ES-I3 (cell line): Measurements from ENCODE around the gene CD300LD.

Experiments used
- H3K36me3 ChIP-seq: 2 replicates; pipeline ENCODE4 v1.6.1; 2013; ENCODE audit warnings: mild to moderate bottlenecking, low read length, control low read depth, moderate library complexity; ENCODE audit not compliant: insufficient read depth
- H3K4me1 ChIP-seq: 2 replicates; pipeline ENCODE4 v1.6.1; 2013; ENCODE audit warnings: mild to moderate bottlenecking, control low read depth, low read length; ENCODE audit not compliant: insufficient read depth
- H3K9ac ChIP-seq: 2 replicates; pipeline ENCODE4 v1.6.1; 2013; ENCODE audit warnings: low read depth, mild to moderate bottlenecking, low read length, moderate library complexity
- H3K9me3 ChIP-seq: 2 replicates; pipeline ENCODE4 v1.6.1; 2013; ENCODE audit warnings: mild to moderate bottlenecking, low read length, moderate library complexity; ENCODE audit not compliant: control insufficient read depth, insufficient read depth

CD300LD gene

DNA sequence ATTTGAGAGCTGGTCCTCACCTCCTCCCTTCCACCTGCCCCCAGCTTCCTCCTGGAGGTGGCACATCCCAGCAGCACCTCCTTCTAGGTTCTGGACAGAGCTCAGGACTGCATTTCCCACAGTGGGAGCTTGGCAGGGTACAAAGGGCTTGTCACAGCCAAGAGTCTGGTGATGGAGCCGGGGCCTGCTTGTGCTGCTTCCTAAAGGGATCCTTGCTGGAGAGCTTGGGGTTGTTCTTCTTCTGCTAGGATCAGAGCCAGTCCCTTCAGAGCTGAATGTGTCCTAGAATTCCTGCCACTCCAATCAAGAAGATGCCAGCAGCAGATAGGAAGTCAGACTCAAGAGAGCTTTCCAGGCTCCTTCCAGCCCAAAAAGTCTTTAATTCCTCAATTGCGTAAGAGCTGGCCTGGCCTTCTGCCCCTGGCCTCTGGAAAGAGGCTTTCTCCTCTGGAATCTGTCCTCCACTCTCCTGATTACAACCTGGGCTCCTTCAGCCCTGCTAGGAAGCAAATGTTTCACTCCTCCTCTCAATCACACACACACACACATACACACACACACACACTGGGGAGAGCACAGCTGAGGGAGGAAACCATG, 27.1 kb upstream of the CD300LD start:
- H3K9ac ChIP-seq, result no peak overlapping the region
- H3K4me1 ChIP-seq, result no peaks in the 10 kb centered on the region
- H3K36me3 ChIP-seq, result no peaks in the 10 kb centered on the region
- no peaks in the 10 kb centered on the region for H3K9me3 ChIP-seq

DNA sequence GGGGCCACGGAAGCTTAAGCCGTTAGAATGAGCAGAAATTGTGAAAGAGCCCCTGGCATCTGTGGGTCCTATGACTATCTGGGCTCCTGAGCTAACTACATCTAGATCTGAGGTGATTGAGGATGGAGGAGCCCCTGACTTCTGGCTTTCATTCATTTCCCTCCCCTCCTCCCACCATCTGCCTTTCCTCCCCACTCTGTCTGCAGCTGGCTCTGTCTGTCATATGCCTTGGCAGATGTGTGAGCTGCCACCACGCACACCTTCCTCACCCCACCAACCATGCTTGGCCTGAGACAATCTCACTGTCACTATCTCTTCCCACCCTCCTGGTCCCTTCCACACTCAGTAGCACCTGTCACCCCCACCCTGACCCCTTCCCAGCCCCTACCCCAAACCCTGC, 26.4 kb upstream of the CD300LD start:
- Histone ChIP-seq H3K9me3 (no peaks in the 10 kb centered on the region), H3K36me3 (no peaks in the 10 kb centered on the region), H3K9ac (no peak overlapping the region), H3K4me1 (no peaks in the 10 kb centered on the region)

DNA sequence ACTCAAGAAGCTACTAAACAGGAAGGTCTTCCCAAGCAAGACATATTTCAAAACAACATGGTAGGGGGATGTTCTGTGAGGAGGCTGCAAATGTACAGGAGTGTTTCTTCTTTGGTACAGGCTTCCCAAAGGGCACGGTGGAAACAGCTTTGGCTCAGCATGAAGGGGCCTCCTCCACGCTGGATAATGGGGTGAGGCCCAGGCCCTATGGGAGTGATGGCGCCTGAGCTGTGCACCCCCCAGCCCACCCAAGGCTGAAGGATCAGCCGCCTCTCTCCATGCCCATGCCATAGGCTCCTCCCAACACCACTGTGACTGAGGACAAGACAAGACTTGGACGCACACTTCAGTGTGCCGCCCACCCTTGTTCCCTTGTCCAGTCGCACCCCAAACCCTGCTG, 24.6 kb upstream of the CD300LD start:
- H3K9ac ChIP-seq, result no peak overlapping the region
- H3K9me3 ChIP-seq, result no peaks in the 10 kb centered on the region
- no peaks in the 10 kb centered on the region for H3K4me1 ChIP-seq
- H3K36me3 ChIP-seq, result no peaks in the 10 kb centered on the region

DNA sequence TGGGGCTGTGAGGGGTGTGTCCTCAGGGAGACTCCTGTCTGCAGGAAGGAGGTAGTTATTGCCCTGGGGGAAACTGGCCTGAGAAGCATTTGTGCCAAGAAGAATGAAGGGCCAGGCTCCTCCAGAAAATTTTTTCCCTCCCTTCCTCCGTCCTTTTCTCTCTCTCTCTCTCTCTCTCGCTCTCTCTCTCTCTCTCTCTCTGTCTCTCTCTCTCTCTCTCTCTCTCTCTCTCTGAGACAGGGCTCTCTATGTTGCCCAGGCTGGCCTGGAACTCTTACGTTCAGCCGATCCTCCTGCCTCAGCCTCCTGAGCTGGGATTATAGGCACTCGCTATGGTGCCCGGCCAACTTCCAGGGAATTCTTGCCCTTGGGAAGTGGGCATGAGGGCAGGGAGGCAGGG, 20.0 kb upstream of the CD300LD start:
- Histone ChIP-seq H3K4me1 (no peaks in the 10 kb centered on the region), H3K36me3 (no peaks in the 10 kb centered on the region), H3K9ac (no peak overlapping the region), H3K9me3 (no peaks in the 10 kb centered on the region)

DNA sequence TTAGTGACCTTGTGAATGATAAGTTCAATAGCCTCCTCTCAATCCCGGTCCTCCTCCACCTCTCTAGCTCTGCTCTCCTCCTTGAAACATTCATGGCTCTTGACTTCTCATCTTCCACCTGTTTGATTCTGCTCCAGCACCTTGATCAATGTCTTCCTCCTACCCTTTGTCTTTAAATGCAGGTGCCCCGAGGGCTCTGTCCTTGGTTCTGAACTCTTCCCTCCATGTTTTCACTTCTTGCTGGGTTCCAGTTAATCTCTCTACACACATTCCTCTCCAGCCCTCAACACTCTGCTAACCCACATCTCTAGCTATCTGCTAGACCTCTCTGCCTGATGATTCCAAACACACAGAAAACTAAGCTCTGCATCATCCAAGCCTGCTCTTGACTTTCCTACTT, 18.0 kb upstream of the CD300LD start:
- Histone ChIP-seq H3K36me3 (no peaks in the 10 kb centered on the region), H3K9me3 (no peaks in the 10 kb centered on the region), H3K9ac (no peak overlapping the region), H3K4me1 (no peaks in the 10 kb centered on the region)

DNA sequence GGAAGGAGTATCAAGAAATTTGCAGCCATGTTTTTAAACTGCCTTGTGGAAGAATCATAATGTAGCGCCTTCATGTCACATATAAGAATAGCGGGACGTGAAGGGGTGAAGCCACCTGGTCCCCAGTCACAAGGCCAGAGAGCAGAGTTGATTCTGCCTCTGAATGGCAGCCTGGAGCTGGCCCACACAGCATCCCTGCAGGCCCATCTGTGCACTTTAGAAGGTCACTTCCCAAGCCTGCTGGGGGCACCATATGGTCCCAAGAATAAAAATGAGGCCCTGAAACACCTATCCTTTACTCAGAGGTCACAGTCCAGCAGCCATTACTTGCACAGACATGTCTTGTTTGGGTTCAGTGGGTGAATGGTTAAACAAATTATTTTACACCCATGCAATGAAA, 16.4 kb upstream of the CD300LD start:
- Histone ChIP-seq H3K9ac (no peak overlapping the region), H3K9me3 (no peaks in the 10 kb centered on the region), H3K36me3 (no peaks in the 10 kb centered on the region), H3K4me1 (no peaks in the 10 kb centered on the region)

GRCh38 chr17:74607221-74607620, 15.1 kb upstream of the CD300LD start:
- Histone ChIP-seq H3K9me3 (no peaks in the 10 kb centered on the region), H3K9ac (no peak overlapping the region), H3K4me1 (no peaks in the 10 kb centered on the region), H3K36me3 (no peaks in the 10 kb centered on the region)

GRCh38 chr17:74606050-74606449, 14.0 kb upstream of the CD300LD start:
- Histone ChIP-seq H3K9me3 (no peaks in the 10 kb centered on the region), H3K9ac (no peak overlapping the region), H3K4me1 (no peaks in the 10 kb centered on the region), H3K36me3 (no peaks in the 10 kb centered on the region)

GRCh38 chr17:74605361-74605760, 13.3 kb upstream of the CD300LD start:
- Histone ChIP-seq H3K4me1 (no peaks in the 10 kb centered on the region), H3K36me3 (no peaks in the 10 kb centered on the region), H3K9ac (no peak overlapping the region), H3K9me3 (no peaks in the 10 kb centered on the region)

DNA sequence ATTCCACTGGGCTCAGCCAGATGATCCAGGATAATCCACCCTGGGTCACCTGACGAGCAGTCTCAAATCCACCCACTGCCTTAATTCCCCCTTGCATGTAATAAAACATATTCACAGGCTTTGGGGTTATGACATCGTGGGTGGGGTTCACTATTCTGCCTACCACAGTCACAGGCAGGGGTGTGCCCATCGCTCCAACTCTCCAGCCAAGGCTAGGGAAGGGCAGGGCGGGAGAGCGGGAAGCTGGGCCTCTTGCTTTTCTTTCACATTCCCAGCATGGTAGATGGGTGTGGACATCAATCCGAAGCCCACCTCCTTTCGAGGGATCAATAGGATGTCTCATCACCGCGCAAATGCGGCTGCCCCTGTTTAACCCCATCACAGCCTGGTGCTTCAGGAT, 12.7 kb upstream of the CD300LD start:
- Histone ChIP-seq H3K9me3 (no peaks in the 10 kb centered on the region), H3K4me1 (no peaks in the 10 kb centered on the region), H3K36me3 (no peaks in the 10 kb centered on the region), H3K9ac (no peak overlapping the region)

DNA sequence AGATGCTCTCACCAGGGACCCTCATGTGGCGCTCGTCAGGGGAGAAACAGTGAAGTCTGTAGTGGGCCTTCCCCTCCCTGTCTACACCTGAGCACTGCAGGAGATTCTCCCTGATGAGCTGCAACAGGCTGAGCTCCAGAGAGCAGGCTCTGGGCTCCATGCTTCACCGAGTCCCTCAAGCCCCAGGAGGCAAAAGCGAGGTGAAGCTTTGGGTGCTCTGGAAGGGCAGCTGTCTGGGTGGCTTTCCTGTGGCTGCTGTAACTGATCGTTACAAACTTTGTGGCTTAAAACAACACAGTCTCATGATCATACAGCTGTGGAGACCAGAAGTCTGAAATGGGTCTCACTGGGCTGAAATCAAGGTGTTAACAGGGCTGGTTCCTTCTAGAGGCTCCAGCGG, 12.1 kb upstream of the CD300LD start:
- no peaks in the 10 kb centered on the region for H3K36me3 ChIP-seq
- no peaks in the 10 kb centered on the region for H3K9me3 ChIP-seq
- peaks cover 2% of the 10 kb centered on the region; the same call in 1 of the 2 replicates for H3K4me1 ChIP-seq
- no peak overlapping the region for H3K9ac ChIP-seq

DNA sequence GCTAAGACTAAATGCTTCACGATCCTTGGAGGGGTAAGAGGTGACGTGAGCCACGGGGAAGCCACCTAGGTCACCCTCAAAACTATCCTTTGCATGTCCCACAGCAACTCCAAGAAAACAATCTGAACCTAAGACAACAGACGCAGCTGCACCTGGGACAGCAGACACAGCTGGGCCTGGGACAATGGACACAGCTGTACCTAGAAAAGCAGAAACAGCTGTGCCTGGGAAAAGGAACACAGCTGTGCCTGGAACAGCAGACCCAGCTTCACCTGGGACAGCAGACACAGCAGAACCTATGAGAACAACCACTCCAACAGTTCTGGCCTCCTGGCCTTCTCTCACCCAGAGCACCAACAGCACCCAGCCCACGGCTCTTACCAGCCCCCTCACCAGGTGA, 11.7 kb upstream of the CD300LD start:
- H3K9ac ChIP-seq, result no peak overlapping the region
- no peaks in the 10 kb centered on the region for H3K36me3 ChIP-seq
- H3K4me1 ChIP-seq, result peaks cover 7% of the 10 kb centered on the region
- no peaks in the 10 kb centered on the region for H3K9me3 ChIP-seq

DNA sequence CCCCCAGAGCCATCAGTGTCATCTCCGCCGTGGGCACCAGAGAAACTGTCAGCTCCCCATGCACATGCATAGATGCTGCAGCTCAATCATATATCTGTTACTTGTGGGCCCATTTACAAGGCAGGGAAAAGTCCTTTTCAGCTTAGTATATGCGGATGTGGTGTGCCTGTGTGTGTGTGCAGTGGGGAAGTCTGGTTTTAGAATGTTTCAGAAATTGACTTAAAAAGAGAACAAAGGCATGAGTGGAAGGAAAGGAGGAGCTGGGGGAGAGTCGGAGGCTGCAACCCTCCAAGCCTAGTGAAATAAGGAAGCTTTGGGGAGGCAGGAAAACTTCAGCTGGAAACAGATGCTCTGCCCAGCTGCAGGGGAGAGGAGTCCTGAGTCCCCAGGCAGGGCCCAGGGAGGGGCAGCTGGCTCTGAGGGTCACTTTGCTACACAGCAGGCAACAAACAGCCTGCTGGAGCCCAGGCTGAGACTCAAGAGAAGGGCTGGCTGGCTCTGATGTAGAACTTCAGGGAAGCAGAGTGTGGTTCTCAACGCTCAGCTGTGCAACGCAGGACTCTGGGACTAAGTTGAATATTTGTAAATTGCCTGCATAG, 11.1 kb upstream of the CD300LD start:
- H3K9ac ChIP-seq, result no peak overlapping the region
- no peaks in the 10 kb centered on the region for H3K36me3 ChIP-seq
- no peaks in the 10 kb centered on the region for H3K9me3 ChIP-seq
- H3K4me1 ChIP-seq, result peaks cover 9% of the 10 kb centered on the region

GRCh38 chr17:74601944-74602572, 10.0 kb upstream of the CD300LD start:
- no peaks in the 10 kb centered on the region for H3K36me3 ChIP-seq
- H3K4me1 ChIP-seq, result peaks cover 9% of the 10 kb centered on the region
- H3K9me3 ChIP-seq, result no peaks in the 10 kb centered on the region
- H3K9ac ChIP-seq, result no peak overlapping the region

DNA sequence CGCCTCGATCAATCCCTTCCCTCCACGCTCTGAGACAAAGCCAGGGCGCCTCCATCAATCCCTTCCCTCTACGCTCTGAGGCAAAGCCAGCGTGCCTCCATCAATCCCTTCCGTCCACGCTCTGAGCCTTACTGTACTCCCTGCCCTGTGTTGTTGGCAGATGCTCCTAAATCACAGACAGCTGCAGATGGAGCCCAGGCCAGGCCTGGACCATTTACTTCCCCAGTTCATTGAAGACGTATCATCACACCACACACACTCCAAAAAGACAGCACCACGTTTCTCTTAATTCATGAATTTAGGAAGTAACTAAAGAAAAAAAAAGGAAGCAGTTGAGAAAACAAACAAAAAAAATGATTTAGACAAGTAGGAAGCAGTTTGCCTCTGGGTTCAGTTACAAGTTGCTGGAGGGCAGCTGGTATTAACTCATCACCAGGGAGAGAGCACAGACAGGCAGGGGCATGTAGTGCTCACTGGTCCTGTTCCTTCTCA, 7.4 kb upstream of the CD300LD start:
- H3K36me3 ChIP-seq, result no peaks in the 10 kb centered on the region
- no peak overlapping the region for H3K9ac ChIP-seq
- peaks cover 9% of the 10 kb centered on the region for H3K4me1 ChIP-seq
- no peaks in the 10 kb centered on the region for H3K9me3 ChIP-seq
